HG03558 (cell line): Measurements from ENCODE around the gene ANO6.
"Not testable (repeated sequence)": the region's sequence is repeated elsewhere in the genome, so short reads cannot be mapped to it uniquely, and the experiment has no call there.

Experiments
- ATAC-seq: cut with Tn5 transposase; IDR thresholded peaks from one replicate; pipeline ENCODE4 v1.9.1; 2021; ENCODE audit warnings: moderate number of reproducible peaks; ENCODE audit not compliant: unreplicated experiment; ENCODE audit errors: extremely low read depth

The ANO6 gene

GRCh38 chr12:45302621-45303369 lies 86.9 kb downstream of the ANO6 start:
- no peak for ATAC-seq

- no peak for ATAC-seq
Observed at GRCh38 chr12:45303945-45304344, 88.0 kb downstream of the ANO6 start.

GRCh38 chr12:45304514-45305178 lies 88.8 kb downstream of the ANO6 start:
- no peak for ATAC-seq

GRCh38 chr12:45305907-45306306 lies 90.0 kb downstream of the ANO6 start:
- ATAC-seq, result no peak

- no peak for ATAC-seq
Observed at GRCh38 chr12:45309836-45310626, 94.1 kb downstream of the ANO6 start.

- ATAC-seq, result no peak
Observed at GRCh38 chr12:45310627-45310968, 94.7 kb downstream of the ANO6 start.

GRCh38 chr12:45312012-45312411 lies 96.1 kb downstream of the ANO6 start:
- no peak for ATAC-seq

GRCh38 chr12:45314770-45315169 lies 98.9 kb downstream of the ANO6 start:
- no peak for ATAC-seq

GRCh38 chr12:45315462-45315861 lies 99.6 kb downstream of the ANO6 start:
- no peak for ATAC-seq

GRCh38 chr12:45317261-45317660 lies 101.4 kb downstream of the ANO6 start:
- ATAC-seq, result not testable (repeated sequence)

- ATAC-seq, result no peak
Observed at GRCh38 chr12:45322810-45323209, 106.9 kb downstream of the ANO6 start.

- no peak for ATAC-seq
Observed at GRCh38 chr12:45324391-45324790, 108.5 kb downstream of the ANO6 start.

- no peak for ATAC-seq
Observed at GRCh38 chr12:45326358-45326975, 110.6 kb downstream of the ANO6 start.

GRCh38 chr12:45327823-45328383 lies 112.0 kb downstream of the ANO6 start:
- no peak for ATAC-seq

GRCh38 chr12:45329238-45329637 lies 113.3 kb downstream of the ANO6 start:
- no peak for ATAC-seq

- no peak for ATAC-seq
Observed at GRCh38 chr12:45329702-45330101, 113.8 kb downstream of the ANO6 start.

- no peak for ATAC-seq
Observed at GRCh38 chr12:45331552-45331951, 115.7 kb downstream of the ANO6 start.

GRCh38 chr12:45334396-45334795 lies 118.5 kb downstream of the ANO6 start:
- no peak for ATAC-seq

- no peak for ATAC-seq
Observed at GRCh38 chr12:45336331-45336730, 120.4 kb downstream of the ANO6 start.

GRCh38 chr12:45336762-45337596 lies 121.1 kb downstream of the ANO6 start:
- ATAC-seq, result no peak
